ENCODE data around the gene TMEM132D. TPM values are rescaled to one million over a fixed set of nuclear protein-coding genes. Genes with fewer than 3 reads are reported as not detected.

Gene TMEM132D
- total RNA-seq, 1 experiment from 2014 or later = 1.4 TPM

- ATAC-seq = no peak
- POLR2A ChIA-PET = no interaction called here
- Mint-ChIP-seq H3K9me3 (peaks cover 86% of the 10 kb centered on the region), H3K4me1 (no peaks in the 10 kb centered on the region), H3K27ac (no peak overlapping the region), H3K27me3 (ENCODE audit: low read depth) (peaks cover 10% of the 10 kb centered on the region; the same call in 1 of the 2 replicates), H3K4me3 (no peak overlapping the region), H3K36me3 (peaks cover 80% of the 10 kb centered on the region)
- TF ChIP-seq MLX (CRISPR knock-in tag; IDR thresholded peaks at IDR 0.05) (no peak), ZNF317 (CRISPR knock-in tag; IDR thresholded peaks at IDR 0.05; ENCODE audit: borderline replicate concordance, low read depth) (no peak), NFATC4 (CRISPR knock-in tag; IDR thresholded peaks at IDR 0.05) (no peak), RELA (CRISPR knock-in tag; IDR thresholded peaks at IDR 0.05; ENCODE audit: borderline replicate concordance) (no peak), GABPB1 (CRISPR knock-in tag; IDR thresholded peaks at IDR 0.05) (no peak), AFF4 (CRISPR knock-in tag; IDR thresholded peaks at IDR 0.05; ENCODE audit: borderline replicate concordance) (no peak), ELF4 (CRISPR knock-in tag; IDR thresholded peaks at IDR 0.05; ENCODE audit: low read depth) (no peak), NR3C1 (CRISPR knock-in tag; conservative IDR thresholded peaks at IDR 0.05; ENCODE audit: low read depth) (no peak), PRRX2 (CRISPR knock-in tag; IDR thresholded peaks at IDR 0.05) (no peak), E2F4 (CRISPR knock-in tag; IDR thresholded peaks at IDR 0.05; ENCODE audit: borderline replicate concordance, low read depth) (no peak), JUN (CRISPR knock-in tag; IDR thresholded peaks at IDR 0.05) (no peak), CREB1 (CRISPR knock-in tag; IDR thresholded peaks at IDR 0.05) (no peak), ATF6 (CRISPR knock-in tag; IDR thresholded peaks at IDR 0.05) (no peak), ERG (CRISPR knock-in tag; IDR thresholded peaks at IDR 0.05) (no peak)
- DNase-seq (ENCODE audit: low spot score) = no peak
- CTCF ChIA-PET = no interaction called here
Observed at GRCh38 chr12:129606239-129606638, 297.6 kb downstream of the TMEM132D start.

- H3K36me3 Mint-ChIP-seq = peaks cover 78% of the 10 kb centered on the region
- H3K4me3 Mint-ChIP-seq = no peak overlapping the region
- peaks cover 86% of the 10 kb centered on the region for H3K9me3 Mint-ChIP-seq
- H3K27me3 Mint-ChIP-seq (ENCODE audit: low read depth) = peaks cover 8% of the 10 kb centered on the region; the same call in 1 of the 2 replicates
- DNase-seq (ENCODE audit: low spot score) (no peak), ATAC-seq (no peak)
- CTCF ChIA-PET = no interaction called here
- H3K27ac Mint-ChIP-seq = no peak overlapping the region
- H3K4me1 Mint-ChIP-seq = no peaks in the 10 kb centered on the region
- POLR2A ChIA-PET = no interaction called here
- TF ChIP-seq E2F5 (CRISPR knock-in tag; IDR thresholded peaks at IDR 0.05) (no peak), AFF4 (CRISPR knock-in tag; IDR thresholded peaks at IDR 0.05; ENCODE audit: borderline replicate concordance) (no peak), CREM (CRISPR knock-in tag; IDR thresholded peaks at IDR 0.05) (no peak), TEAD4 (CRISPR knock-in tag; IDR thresholded peaks at IDR 0.05) (no peak), ATF3 (CRISPR knock-in tag; conservative IDR thresholded peaks at IDR 0.05) (no peak), JUN (CRISPR knock-in tag; IDR thresholded peaks at IDR 0.05) (no peak)
Observed at GRCh38 chr12:129605666-129606065, 298.2 kb downstream of the TMEM132D start.

Data from WTC11 (cell line).